ENCODE data around the gene FAHD2B.
A peak's percentile ranks its signal among the peaks of the same experiment; 100 is the strongest.
"Not testable (repeated sequence)": the region's sequence is repeated elsewhere in the genome, so short reads cannot be mapped to it uniquely, and the experiment has no call there.

Gene FAHD2B

GRCh38 chr2:97068074-97068473 is 26.6 kb downstream of the FAHD2B start:
- Histone ChIP-seq H3K27me3 (ENCODE audit: insufficient read depth, low read length) (no peaks in the 10 kb centered on the region), H3K79me1 (ENCODE audit: low read length) (no peaks in the 10 kb centered on the region), H3K36me3 (ENCODE audit: control insufficient read depth in 1 of 2, insufficient read depth in 2 of 2, low read length in 2 of 2) (no peaks in the 10 kb centered on the region), H3K9me3 (ENCODE audit: insufficient read depth, low read depth, low read length) (peaks cover 4% of the 10 kb centered on the region), H2AFZ (ENCODE audit: insufficient read depth, low read length, poor library complexity) (no peak overlapping the region), H2AK5ac (ENCODE audit: low read length) (no peak overlapping the region), H3K14ac (ENCODE audit: low read length) (no peak overlapping the region), H3K23ac (ENCODE audit: low read length) (no peak overlapping the region), H3K79me2 (ENCODE audit: control insufficient read depth, insufficient read depth, low read length, poor library complexity) (no peaks in the 10 kb centered on the region), H3K4me3 (ENCODE audit: low read depth, low read length) (no peak overlapping the region), H3K18ac (ENCODE audit: low read length) (no peak overlapping the region), H4K12ac (ENCODE audit: low read depth, low read length) (no peak overlapping the region), H2BK12ac (ENCODE audit: low read length) (no peak overlapping the region), H4K91ac (ENCODE audit: low read depth, low read length) (no peak overlapping the region), H2BK5ac (ENCODE audit: low read depth, low read length, poor library complexity) (no peak overlapping the region), H2BK120ac (ENCODE audit: insufficient read depth, low read length, poor library complexity) (no peak overlapping the region), H4K8ac (ENCODE audit: low read depth, low read length) (no peak overlapping the region), H3K9ac (ENCODE audit: low read length) (no peak overlapping the region), H3K27ac (ENCODE audit: low read depth, low read length) (no peak overlapping the region), H3K4me2 (ENCODE audit: low read length) (no peak overlapping the region), H3K4me1 (ENCODE audit: control insufficient read depth in 1 of 2, insufficient read depth in 2 of 2, low read length in 2 of 2) (no peaks in the 10 kb centered on the region), H3K4ac (ENCODE audit: low read depth, low read length) (no peak overlapping the region)
- no peak for DNase-seq
- no CpG with 5 or more reads among the region's 1 CpG for WGBS (ENCODE audit: extremely low coverage, insufficient coverage, insufficient read length)

DNA sequence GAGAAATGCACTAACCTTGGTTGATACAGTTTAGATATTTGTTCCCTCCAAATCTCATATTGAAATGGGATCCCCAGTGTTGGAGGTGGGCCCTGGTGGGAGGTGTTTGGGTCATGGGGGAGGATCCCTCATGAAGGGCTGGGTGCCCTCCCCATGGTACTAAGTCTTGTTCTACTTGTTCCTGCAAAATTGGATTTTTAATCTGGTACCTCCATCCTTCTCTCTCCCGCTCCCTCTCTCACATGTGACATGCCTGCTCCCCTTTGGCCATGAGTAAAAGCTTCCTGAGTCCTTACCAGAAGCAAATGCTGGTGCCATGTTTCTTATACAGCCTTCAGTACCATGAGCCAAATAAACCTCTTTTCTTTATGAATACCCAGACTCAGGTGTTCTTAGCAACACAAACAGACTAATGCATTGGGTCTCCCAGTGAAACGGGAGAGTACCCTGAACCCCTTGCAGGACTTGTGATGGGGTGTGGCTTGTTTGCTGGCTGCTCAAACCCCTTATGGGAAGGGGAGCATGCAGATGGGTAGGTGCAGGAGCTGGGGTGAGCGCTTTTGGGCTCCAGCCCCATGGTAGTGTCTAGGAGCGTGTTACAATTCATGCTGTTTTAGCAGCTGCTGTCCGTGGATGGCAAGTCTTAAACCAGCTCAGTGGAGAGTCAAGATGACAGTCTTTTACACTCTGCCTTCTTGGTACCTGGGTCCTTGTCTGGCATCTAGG is 27.2 kb downstream of the FAHD2B start:
- peaks cover 4% of the 10 kb centered on the region for H3K9me3 ChIP-seq (ENCODE audit: insufficient read depth, low read depth, low read length)
- H2AFZ ChIP-seq (ENCODE audit: insufficient read depth, low read length, poor library complexity), result no peak overlapping the region
- H3K4me2 ChIP-seq (ENCODE audit: low read length), result no peak overlapping the region
- H4K12ac ChIP-seq (ENCODE audit: low read depth, low read length), result no peak overlapping the region
- no peak overlapping the region for H2BK120ac ChIP-seq (ENCODE audit: insufficient read depth, low read length, poor library complexity)
- H4K8ac ChIP-seq (ENCODE audit: low read depth, low read length), result no peak overlapping the region
- no peak overlapping the region for H2AK5ac ChIP-seq (ENCODE audit: low read length)
- H3K4me3 ChIP-seq (ENCODE audit: low read depth, low read length), result peak overlapping the region; percentile 39
- H4K91ac ChIP-seq (ENCODE audit: low read depth, low read length), result no peak overlapping the region
- no peak overlapping the region for H3K18ac ChIP-seq (ENCODE audit: low read length)
- no peak overlapping the region for H3K27ac ChIP-seq (ENCODE audit: low read depth, low read length)
- H3K14ac ChIP-seq (ENCODE audit: low read length), result no peak overlapping the region
- H2BK12ac ChIP-seq (ENCODE audit: low read length), result no peak overlapping the region
- no peaks in the 10 kb centered on the region for H3K27me3 ChIP-seq (ENCODE audit: insufficient read depth, low read length)
- H3K9ac ChIP-seq (ENCODE audit: low read length), result no peak overlapping the region
- no peaks in the 10 kb centered on the region for H3K4me1 ChIP-seq (ENCODE audit: control insufficient read depth in 1 of 2, insufficient read depth in 2 of 2, low read length in 2 of 2)
- no peak overlapping the region for H2BK5ac ChIP-seq (ENCODE audit: low read depth, low read length, poor library complexity)
- no peak for DNase-seq
- no peak overlapping the region for H3K4ac ChIP-seq (ENCODE audit: low read depth, low read length)
- no peaks in the 10 kb centered on the region for H3K36me3 ChIP-seq (ENCODE audit: control insufficient read depth in 1 of 2, insufficient read depth in 2 of 2, low read length in 2 of 2)
- no peak overlapping the region for H3K23ac ChIP-seq (ENCODE audit: low read length)
- H3K79me2 ChIP-seq (ENCODE audit: control insufficient read depth, insufficient read depth, low read length, poor library complexity), result no peaks in the 10 kb centered on the region
- no peaks in the 10 kb centered on the region for H3K79me1 ChIP-seq (ENCODE audit: low read length)
- no CpG with 5 or more reads among the region's 5 CpGs for WGBS (ENCODE audit: extremely low coverage, insufficient coverage, insufficient read length)

DNA sequence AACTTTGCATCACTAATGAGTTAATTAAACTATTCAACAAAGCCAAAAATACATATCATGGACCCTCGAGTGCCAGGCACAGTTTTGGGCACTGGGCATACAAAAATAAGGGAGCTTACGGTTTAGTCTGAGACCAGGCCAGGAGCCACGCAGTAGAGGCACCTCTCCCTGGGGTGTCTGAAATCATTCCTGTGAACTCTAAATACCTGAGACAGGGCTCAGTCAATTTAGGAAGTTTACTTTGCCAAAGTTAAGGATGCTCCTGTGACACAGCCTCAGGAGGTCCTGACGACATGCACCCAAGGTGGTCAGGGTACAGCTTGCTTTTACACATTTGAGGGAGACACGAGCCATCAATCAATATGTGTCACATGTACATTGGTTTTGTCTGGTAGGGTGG is 28.7 kb downstream of the FAHD2B start:
- not testable (repeated sequence) for H4K91ac ChIP-seq (ENCODE audit: low read depth, low read length); H3K4me2 ChIP-seq (ENCODE audit: low read length); H2AFZ ChIP-seq (ENCODE audit: insufficient read depth, low read length, poor library complexity)

GRCh38 chr2:97062020-97062419 is 32.7 kb downstream of the FAHD2B start:
- not testable (repeated sequence) for H3K4me2 ChIP-seq (ENCODE audit: low read length); H3K4me1 ChIP-seq (ENCODE audit: control insufficient read depth in 1 of 2, insufficient read depth in 2 of 2, low read length in 2 of 2); H3K9me3 ChIP-seq (ENCODE audit: insufficient read depth, low read depth, low read length); H3K79me1 ChIP-seq (ENCODE audit: low read length); H3K4me3 ChIP-seq (ENCODE audit: low read depth, low read length); H3K18ac ChIP-seq (ENCODE audit: low read length); H2BK12ac ChIP-seq (ENCODE audit: low read length); H3K79me2 ChIP-seq (ENCODE audit: control insufficient read depth, insufficient read depth, low read length, poor library complexity); DNase-seq; H2AFZ ChIP-seq (ENCODE audit: insufficient read depth, low read length, poor library complexity); H3K14ac ChIP-seq (ENCODE audit: low read length); H2BK5ac ChIP-seq (ENCODE audit: low read depth, low read length, poor library complexity); H3K27ac ChIP-seq (ENCODE audit: low read depth, low read length); H3K36me3 ChIP-seq (ENCODE audit: control insufficient read depth in 1 of 2, insufficient read depth in 2 of 2, low read length in 2 of 2); H4K91ac ChIP-seq (ENCODE audit: low read depth, low read length); H4K8ac ChIP-seq (ENCODE audit: low read depth, low read length); H4K12ac ChIP-seq (ENCODE audit: low read depth, low read length); H3K4ac ChIP-seq (ENCODE audit: low read depth, low read length); H3K27me3 ChIP-seq (ENCODE audit: insufficient read depth, low read length); H3K23ac ChIP-seq (ENCODE audit: low read length); H2BK120ac ChIP-seq (ENCODE audit: insufficient read depth, low read length, poor library complexity); H2AK5ac ChIP-seq (ENCODE audit: low read length); H3K9ac ChIP-seq (ENCODE audit: low read length)
- WGBS (ENCODE audit: extremely low coverage, insufficient coverage, insufficient read length), result no CpG with 5 or more reads among the region's 1 CpG

More for the DNA sequence above, 28.7 kb downstream of the FAHD2B start:
- not testable (repeated sequence) for H3K4me1 ChIP-seq (ENCODE audit: control insufficient read depth in 1 of 2, insufficient read depth in 2 of 2, low read length in 2 of 2); H4K8ac ChIP-seq (ENCODE audit: low read depth, low read length); H2BK120ac ChIP-seq (ENCODE audit: insufficient read depth, low read length, poor library complexity); H3K14ac ChIP-seq (ENCODE audit: low read length); H3K27ac ChIP-seq (ENCODE audit: low read depth, low read length); H3K79me2 ChIP-seq (ENCODE audit: control insufficient read depth, insufficient read depth, low read length, poor library complexity); H3K4ac ChIP-seq (ENCODE audit: low read depth, low read length); H2BK5ac ChIP-seq (ENCODE audit: low read depth, low read length, poor library complexity); H3K9ac ChIP-seq (ENCODE audit: low read length); H3K36me3 ChIP-seq (ENCODE audit: control insufficient read depth in 1 of 2, insufficient read depth in 2 of 2, low read length in 2 of 2); H2AK5ac ChIP-seq (ENCODE audit: low read length); DNase-seq; H3K4me3 ChIP-seq (ENCODE audit: low read depth, low read length); H2BK12ac ChIP-seq (ENCODE audit: low read length); H3K27me3 ChIP-seq (ENCODE audit: insufficient read depth, low read length); H3K18ac ChIP-seq (ENCODE audit: low read length); H3K23ac ChIP-seq (ENCODE audit: low read length); H3K9me3 ChIP-seq (ENCODE audit: insufficient read depth, low read depth, low read length); H3K79me1 ChIP-seq (ENCODE audit: low read length); H4K12ac ChIP-seq (ENCODE audit: low read depth, low read length)
- WGBS (ENCODE audit: extremely low coverage, insufficient coverage, insufficient read length), result no CpG with 5 or more reads among the region's 5 CpGs

All from trophoblast cell (in vitro differentiated cells and primary cell).